22Rv1 (cell line): ENCODE measurements around the gene SMG7.

Source experiments
- H3K27ac ChIP-seq: fragments of 450-650 bp; 2 replicates; pipeline ENCODE4 v1.5.1; 2017
- CTCF ChIP-seq: fragments of 450-650 bp; IDR thresholded peaks from 2 replicates; pipeline ENCODE4 v1.5.1; 2017; ENCODE audit warnings: mild to moderate bottlenecking
- ZFX ChIP-seq: fragments of 450-650 bp; IDR thresholded peaks from 2 replicates; pipeline ENCODE4 v1.6.1; 2017; ENCODE audit warnings: antibody characterized with exemption, borderline replicate concordance

The SMG7 gene

GRCh38 chr1:183569801-183570200 is 97.5 kb downstream of the SMG7 start:
- H3K27ac ChIP-seq: no peak overlapping the region
- TF ChIP-seq CTCF (no peak), ZFX (no peak)

- H3K27ac ChIP-seq: no peak overlapping the region
- TF ChIP-seq ZFX (no peak), CTCF (no peak)
Measured at GRCh38 chr1:183570451-183570850, 98.2 kb downstream of the SMG7 start.

- TF ChIP-seq ZFX (no peak), CTCF (no peak)
- H3K27ac ChIP-seq: no peak overlapping the region
Measured at GRCh38 chr1:183571678-183572268, 99.5 kb downstream of the SMG7 start.

- no peak overlapping the region for H3K27ac ChIP-seq
- TF ChIP-seq ZFX (no peak), CTCF (no peak)
Measured at GRCh38 chr1:183572721-183573120, 100.4 kb downstream of the SMG7 start.

- no peak for TF ChIP-seq CTCF
- no peak for TF ChIP-seq ZFX
- no peak overlapping the region for H3K27ac ChIP-seq
Measured at GRCh38 chr1:183575606-183576005, 103.3 kb downstream of the SMG7 start.

- no peak for TF ChIP-seq CTCF
- TF ChIP-seq ZFX: no peak
- H3K27ac ChIP-seq: no peak overlapping the region
Measured at GRCh38 chr1:183576537-183576936, 104.2 kb downstream of the SMG7 start.

GRCh38 chr1:183577897-183578465 is 105.7 kb downstream of the SMG7 start:
- TF ChIP-seq CTCF: no peak
- no peak overlapping the region for H3K27ac ChIP-seq
